Measurements from ENCODE around the gene CDC73. TPM values are rescaled to one million over a fixed set of nuclear protein-coding genes. Genes with fewer than 3 reads are reported as not detected.

The CDC73 gene
- total and polyA plus RNA-seq, 2 donors (not counting 1 experiment from before 2014, with no cell fraction given) = 18.7 to 69.8 TPM

- H2AFZ ChIP-seq (ENCODE audit: low read length) = no peak overlapping the region
- no peak for TF ChIP-seq EZH2 (IDR thresholded peaks at IDR 0.05; ENCODE audit: low read length, missing control alignments)
- TF ChIP-seq CTCF (conservative IDR thresholded peaks at IDR 0.05 in 1 of 2, IDR thresholded peaks at IDR 0.05 in 1 of 2; ENCODE audit: low read depth in 1 of 2, low read length in 2 of 2) = no peak
- DNase-seq (ENCODE audit: low read depth in 2 of 2) = no peak
- no peak overlapping the region for H3K4me2 ChIP-seq (ENCODE audit: extremely low read depth, insufficient read depth, low read length)
- H3K9ac ChIP-seq (ENCODE audit: insufficient read depth, low read length) = no peak overlapping the region
- no peak overlapping the region for H3K27ac ChIP-seq (ENCODE audit: insufficient read depth, low read length)
- no peaks in the 10 kb centered on the region for H3K27me3 ChIP-seq (ENCODE audit: control insufficient read depth, insufficient read depth, low read length)
- no peaks in the 10 kb centered on the region for H3K9me3 ChIP-seq (ENCODE audit: control insufficient read depth, insufficient read depth, low read depth, low read length)
- H4K20me1 ChIP-seq (ENCODE audit: control insufficient read depth, extremely low read depth, insufficient read depth, low read length) = no peaks in the 10 kb centered on the region
- peaks cover 11% of the 10 kb centered on the region for H3K4me1 ChIP-seq (ENCODE audit: control insufficient read depth, extremely low read depth, insufficient read depth, low read length)
- H3K4me3 ChIP-seq (replicated peaks in 1 of 4; ENCODE audit: control extremely low read depth in 1 of 4, insufficient read depth in 1 of 4, low read depth in 3 of 4, low read length in 4 of 4) = no peak overlapping the region
- H3K36me3 ChIP-seq (ENCODE audit: control insufficient read depth, insufficient read depth, low read length) = no peaks in the 10 kb centered on the region
- H3K79me2 ChIP-seq (ENCODE audit: control insufficient read depth, insufficient read depth, low read length) = peaks cover 11% of the 10 kb centered on the region
These were observed 3.6 kb upstream of the CDC73 start for GRCh38 chr1:193118194-193118593.

GRCh38 chr1:193118803-193119730 is 2.8 kb upstream of the CDC73 start:
- H2AFZ ChIP-seq (ENCODE audit: low read length) = no peak overlapping the region
- no peaks in the 10 kb centered on the region for H3K36me3 ChIP-seq (ENCODE audit: control insufficient read depth, insufficient read depth, low read length)
- no peaks in the 10 kb centered on the region for H3K27me3 ChIP-seq (ENCODE audit: control insufficient read depth, insufficient read depth, low read length)
- no peak overlapping the region for H3K9ac ChIP-seq (ENCODE audit: insufficient read depth, low read length)
- no peaks in the 10 kb centered on the region for H4K20me1 ChIP-seq (ENCODE audit: control insufficient read depth, extremely low read depth, insufficient read depth, low read length)
- no peak overlapping the region for H3K4me3 ChIP-seq (replicated peaks in 1 of 4; ENCODE audit: control extremely low read depth in 1 of 4, insufficient read depth in 1 of 4, low read depth in 3 of 4, low read length in 4 of 4)
- H3K9me3 ChIP-seq (ENCODE audit: control insufficient read depth, insufficient read depth, low read depth, low read length) = no peaks in the 10 kb centered on the region
- H3K27ac ChIP-seq (ENCODE audit: insufficient read depth, low read length) = no peak overlapping the region
- no peak for TF ChIP-seq CTCF (conservative IDR thresholded peaks at IDR 0.05 in 1 of 2, IDR thresholded peaks at IDR 0.05 in 1 of 2; ENCODE audit: low read depth in 1 of 2, low read length in 2 of 2)
- no peak for TF ChIP-seq EZH2 (IDR thresholded peaks at IDR 0.05; ENCODE audit: low read length, missing control alignments)
- H3K79me2 ChIP-seq (ENCODE audit: control insufficient read depth, insufficient read depth, low read length) = peaks cover 20% of the 10 kb centered on the region
- no peak overlapping the region for H3K4me2 ChIP-seq (ENCODE audit: extremely low read depth, insufficient read depth, low read length)
- DNase-seq (ENCODE audit: low read depth in 2 of 2) = no peak
- H3K4me1 ChIP-seq (ENCODE audit: control insufficient read depth, extremely low read depth, insufficient read depth, low read length) = peaks cover 8% of the 10 kb centered on the region

- Histone ChIP-seq H3K4me3 (replicated peaks in 1 of 4; ENCODE audit: control extremely low read depth in 1 of 4, insufficient read depth in 1 of 4, low read depth in 3 of 4, low read length in 4 of 4) (peak overlapping the region in 3 of 4 experiments; percentile 79 to 100 (median 82)), H3K79me2 (ENCODE audit: control insufficient read depth, insufficient read depth, low read length) (peaks cover 36% of the 10 kb centered on the region)
- TF ChIP-seq EZH2 (IDR thresholded peaks at IDR 0.05; ENCODE audit: low read length, missing control alignments) (no peak), CTCF (conservative IDR thresholded peaks at IDR 0.05 in 1 of 2, IDR thresholded peaks at IDR 0.05 in 1 of 2; ENCODE audit: low read depth in 1 of 2, low read length in 2 of 2) (no peak)
These were observed 1.1 kb upstream of the CDC73 start for GRCh38 chr1:193120604-193121166.

More at GRCh38 chr1:193120604-193121166, 1.1 kb upstream of the CDC73 start:
- Histone ChIP-seq H2AFZ (ENCODE audit: low read length) (no peak overlapping the region), H4K20me1 (ENCODE audit: control insufficient read depth, extremely low read depth, insufficient read depth, low read length) (no peaks in the 10 kb centered on the region), H3K9me3 (ENCODE audit: control insufficient read depth, insufficient read depth, low read depth, low read length) (no peaks in the 10 kb centered on the region), H3K9ac (ENCODE audit: insufficient read depth, low read length) (no peak overlapping the region), H3K4me1 (ENCODE audit: control insufficient read depth, extremely low read depth, insufficient read depth, low read length) (peaks cover 4% of the 10 kb centered on the region), H3K27ac (ENCODE audit: insufficient read depth, low read length) (no peak overlapping the region), H3K27me3 (ENCODE audit: control insufficient read depth, insufficient read depth, low read length) (no peaks in the 10 kb centered on the region), H3K36me3 (ENCODE audit: control insufficient read depth, insufficient read depth, low read length) (no peaks in the 10 kb centered on the region), H3K4me2 (ENCODE audit: extremely low read depth, insufficient read depth, low read length) (peak overlapping the region; percentile 72)
- DNase-seq (ENCODE audit: low read depth in 2 of 2) = no peak
